ENCODE measurements around the gene TGFBR3. TPM values are rescaled to one million over a fixed set of nuclear protein-coding genes. Genes with fewer than 3 reads are reported as not detected.

Gene TGFBR3
- total RNA-seq, 1 donor from 2014 or later, result 7.4 TPM

GRCh38 chr1:91731815-91732214 is 154.1 kb downstream of the TGFBR3 start:
- peak; percentile 63 for DNase-seq
- H3K27ac Mint-ChIP-seq, result peak overlapping the region; percentile 69
- peaks cover 45% of the 10 kb centered on the region for H3K4me1 Mint-ChIP-seq
- H3K36me3 Mint-ChIP-seq (ENCODE audit: low read depth), result peaks cover 27% of the 10 kb centered on the region
- H3K4me3 Mint-ChIP-seq, result peak overlapping the region; percentile 44
- H3K27me3 Mint-ChIP-seq, result peaks cover 2% of the 10 kb centered on the region
- no peaks in the 10 kb centered on the region for H3K9me3 Mint-ChIP-seq
- intact Hi-C loops (cut with micrococcal nuclease), result loop anchor here (1.0 to 5.0 kb wide), 4 partner anchors 19 to 210 kb away; no protein-coding TSS in a partner anchor

GRCh38 chr1:91730801-91731732 is 154.9 kb downstream of the TGFBR3 start:
- H3K27me3 Mint-ChIP-seq, result peaks cover 2% of the 10 kb centered on the region
- DNase-seq, result peak; percentile 63
- no peaks in the 10 kb centered on the region for H3K9me3 Mint-ChIP-seq
- peak overlapping the region; percentile 51 for H3K27ac Mint-ChIP-seq
- peak overlapping the region; percentile 44 for H3K4me3 Mint-ChIP-seq
- H3K36me3 Mint-ChIP-seq (ENCODE audit: low read depth), result peaks cover 25% of the 10 kb centered on the region
- peaks cover 45% of the 10 kb centered on the region for H3K4me1 Mint-ChIP-seq
- intact Hi-C loops (cut with micrococcal nuclease), result loop anchor here (1.0 to 5.0 kb wide), 2 partner anchors 73 to 209 kb away; no protein-coding TSS in a partner anchor

- H3K36me3 Mint-ChIP-seq (ENCODE audit: low read depth), result peaks cover 29% of the 10 kb centered on the region
- peaks cover 45% of the 10 kb centered on the region for H3K4me1 Mint-ChIP-seq
- peak; percentile 59 for DNase-seq
- H3K9me3 Mint-ChIP-seq, result no peaks in the 10 kb centered on the region
- H3K27me3 Mint-ChIP-seq, result peaks cover 2% of the 10 kb centered on the region
- intact Hi-C loops (cut with micrococcal nuclease), result loop anchor here (5.0 kb wide), 1 partner anchor 207 kb away; no protein-coding TSS in a partner anchor
- H3K4me3 Mint-ChIP-seq, result peak overlapping the region; percentile 3
- peak overlapping the region; percentile 5 for H3K27ac Mint-ChIP-seq
Observed at GRCh38 chr1:91729621-91730358, 156.2 kb downstream of the TGFBR3 start.

- intact Hi-C loops (cut with micrococcal nuclease), result no loop called here
- H3K4me1 Mint-ChIP-seq, result peaks cover 34% of the 10 kb centered on the region
- H3K4me3 Mint-ChIP-seq, result no peak overlapping the region
- no peaks in the 10 kb centered on the region for H3K27me3 Mint-ChIP-seq
- H3K9me3 Mint-ChIP-seq, result peaks cover 4% of the 10 kb centered on the region
- DNase-seq, result no peak
- H3K36me3 Mint-ChIP-seq (ENCODE audit: low read depth), result peaks cover 26% of the 10 kb centered on the region
- no peak overlapping the region for H3K27ac Mint-ChIP-seq
Observed at GRCh38 chr1:91727763-91728162, 158.2 kb downstream of the TGFBR3 start.

GRCh38 chr1:91725989-91726721 is 159.8 kb downstream of the TGFBR3 start:
- intact Hi-C loops (cut with micrococcal nuclease), result no loop called here
- no peak for DNase-seq
- no peak overlapping the region for H3K4me3 Mint-ChIP-seq
- no peaks in the 10 kb centered on the region for H3K27me3 Mint-ChIP-seq
- H3K27ac Mint-ChIP-seq, result no peak overlapping the region
- peaks cover 9% of the 10 kb centered on the region for H3K9me3 Mint-ChIP-seq
- H3K4me1 Mint-ChIP-seq, result peaks cover 17% of the 10 kb centered on the region
- peaks cover 26% of the 10 kb centered on the region for H3K36me3 Mint-ChIP-seq (ENCODE audit: low read depth)

- intact Hi-C loops (cut with micrococcal nuclease), result no loop called here
- Mint-ChIP-seq H3K27me3 (no peaks in the 10 kb centered on the region), H3K4me1 (peaks cover 12% of the 10 kb centered on the region), H3K9me3 (peaks cover 9% of the 10 kb centered on the region), H3K4me3 (no peak overlapping the region), H3K36me3 (ENCODE audit: low read depth) (peaks cover 29% of the 10 kb centered on the region), H3K27ac (no peak overlapping the region)
- no peak for DNase-seq
Observed at GRCh38 chr1:91725618-91725988, 160.3 kb downstream of the TGFBR3 start.

- Mint-ChIP-seq H3K27ac (no peak overlapping the region), H3K9me3 (peaks cover 9% of the 10 kb centered on the region), H3K36me3 (ENCODE audit: low read depth) (peaks cover 31% of the 10 kb centered on the region), H3K4me3 (no peak overlapping the region), H3K27me3 (no peaks in the 10 kb centered on the region), H3K4me1 (peaks cover 2% of the 10 kb centered on the region)
- DNase-seq, result no peak
- intact Hi-C loops (cut with micrococcal nuclease), result no loop called here
Observed at GRCh38 chr1:91724644-91725043, 161.3 kb downstream of the TGFBR3 start.

- H3K36me3 Mint-ChIP-seq (ENCODE audit: low read depth), result peaks cover 32% of the 10 kb centered on the region
Observed at GRCh38 chr1:91724231-91724630, 161.7 kb downstream of the TGFBR3 start.

GRCh38 chr1:91720044-91720443 is 165.9 kb downstream of the TGFBR3 start:
- H3K4me3 Mint-ChIP-seq, result no peak overlapping the region
- peaks cover 28% of the 10 kb centered on the region for H3K36me3 Mint-ChIP-seq (ENCODE audit: low read depth)
- H3K27ac Mint-ChIP-seq, result no peak overlapping the region
- no peak for DNase-seq
- H3K9me3 Mint-ChIP-seq, result peaks cover 9% of the 10 kb centered on the region
- peaks cover 2% of the 10 kb centered on the region for H3K4me1 Mint-ChIP-seq
- intact Hi-C loops (cut with micrococcal nuclease), result no loop called here
- H3K27me3 Mint-ChIP-seq, result no peaks in the 10 kb centered on the region

More at GRCh38 chr1:91724231-91724630, 161.7 kb downstream of the TGFBR3 start:
- Mint-ChIP-seq H3K27ac (no peak overlapping the region), H3K4me1 (no peaks in the 10 kb centered on the region), H3K27me3 (no peaks in the 10 kb centered on the region), H3K4me3 (no peak overlapping the region), H3K9me3 (peaks cover 9% of the 10 kb centered on the region)
- intact Hi-C loops (cut with micrococcal nuclease), result no loop called here
- no peak for DNase-seq

GRCh38 chr1:91718877-91719276 is 167.1 kb downstream of the TGFBR3 start:
- Mint-ChIP-seq H3K4me1 (peaks cover 5% of the 10 kb centered on the region), H3K27ac (no peak overlapping the region), H3K4me3 (no peak overlapping the region), H3K36me3 (ENCODE audit: low read depth) (peaks cover 29% of the 10 kb centered on the region), H3K9me3 (peaks cover 7% of the 10 kb centered on the region), H3K27me3 (no peaks in the 10 kb centered on the region)
- DNase-seq, result no peak
- intact Hi-C loops (cut with micrococcal nuclease), result loop anchor here (10.0 kb wide), 1 partner anchor 594 kb away; no protein-coding TSS in a partner anchor

- H3K9me3 Mint-ChIP-seq, result peaks cover 5% of the 10 kb centered on the region
- DNase-seq, result no peak
- peaks cover 9% of the 10 kb centered on the region for H3K4me1 Mint-ChIP-seq
- intact Hi-C loops (cut with micrococcal nuclease), result loop anchor here (10.0 kb wide), 1 partner anchor 594 kb away; no protein-coding TSS in a partner anchor
- H3K27me3 Mint-ChIP-seq, result no peaks in the 10 kb centered on the region
- no peak overlapping the region for H3K27ac Mint-ChIP-seq
- peaks cover 31% of the 10 kb centered on the region for H3K36me3 Mint-ChIP-seq (ENCODE audit: low read depth)
- H3K4me3 Mint-ChIP-seq, result no peak overlapping the region
Observed at GRCh38 chr1:91718368-91718767, 167.6 kb downstream of the TGFBR3 start.

GRCh38 chr1:91717839-91718238 is 168.1 kb downstream of the TGFBR3 start:
- Mint-ChIP-seq H3K4me1 (peaks cover 13% of the 10 kb centered on the region), H3K9me3 (peaks cover 5% of the 10 kb centered on the region), H3K27me3 (no peaks in the 10 kb centered on the region), H3K36me3 (ENCODE audit: low read depth) (peaks cover 31% of the 10 kb centered on the region), H3K4me3 (no peak overlapping the region), H3K27ac (no peak overlapping the region)
- DNase-seq, result no peak
- intact Hi-C loops (cut with micrococcal nuclease), result loop anchor here (10.0 kb wide), 1 partner anchor 593 kb away; no protein-coding TSS in a partner anchor

- intact Hi-C loops (cut with micrococcal nuclease), result loop anchor here (10.0 kb wide), 1 partner anchor 592 kb away; no protein-coding TSS in a partner anchor
- Mint-ChIP-seq H3K9me3 (peaks cover under 1% of the 10 kb centered on the region), H3K27me3 (no peaks in the 10 kb centered on the region), H3K4me3 (no peak overlapping the region), H3K4me1 (peaks cover 25% of the 10 kb centered on the region), H3K36me3 (ENCODE audit: low read depth) (peaks cover 42% of the 10 kb centered on the region), H3K27ac (peak overlapping the region; percentile 1)
- DNase-seq, result no peak
Observed at GRCh38 chr1:91716339-91716738, 169.6 kb downstream of the TGFBR3 start.
